ENCODE data around the gene FOXS1. TPM values are rescaled to one million over a fixed set of nuclear protein-coding genes. Genes with fewer than 3 reads are reported as not detected.

FOXS1 gene
- total and polyA plus RNA-seq, 10 of the 15 experiments (the other 5 are each of a cell fraction or from before 2014, with no cell fraction given), result not detected

- POLR2A ChIA-PET, result interaction anchor here (0.7 to 1.3 kb wide), 5 partner anchors 56 to 183 kb away, joined by 3 to 8 read pairs (median 3); partner anchors contain the start of gene PDRG1
- ATAC-seq, result no peak
- no peak for FAIRE-seq
These were observed 6.0 kb upstream of the FOXS1 start for GRCh38 chr20:31851240-31851955.

More at GRCh38 chr20:31851240-31851955, 6.0 kb upstream of the FOXS1 start:
- no peaks in the 10 kb centered on the region; the same call in 1 of the 2 replicates for H3K4me1 ChIP-seq (ENCODE audit: control insufficient read depth, insufficient read depth, low read length)
- H3K4me3 ChIP-seq, result no peak overlapping the region
- TF ChIP-seq, protein P1, sequence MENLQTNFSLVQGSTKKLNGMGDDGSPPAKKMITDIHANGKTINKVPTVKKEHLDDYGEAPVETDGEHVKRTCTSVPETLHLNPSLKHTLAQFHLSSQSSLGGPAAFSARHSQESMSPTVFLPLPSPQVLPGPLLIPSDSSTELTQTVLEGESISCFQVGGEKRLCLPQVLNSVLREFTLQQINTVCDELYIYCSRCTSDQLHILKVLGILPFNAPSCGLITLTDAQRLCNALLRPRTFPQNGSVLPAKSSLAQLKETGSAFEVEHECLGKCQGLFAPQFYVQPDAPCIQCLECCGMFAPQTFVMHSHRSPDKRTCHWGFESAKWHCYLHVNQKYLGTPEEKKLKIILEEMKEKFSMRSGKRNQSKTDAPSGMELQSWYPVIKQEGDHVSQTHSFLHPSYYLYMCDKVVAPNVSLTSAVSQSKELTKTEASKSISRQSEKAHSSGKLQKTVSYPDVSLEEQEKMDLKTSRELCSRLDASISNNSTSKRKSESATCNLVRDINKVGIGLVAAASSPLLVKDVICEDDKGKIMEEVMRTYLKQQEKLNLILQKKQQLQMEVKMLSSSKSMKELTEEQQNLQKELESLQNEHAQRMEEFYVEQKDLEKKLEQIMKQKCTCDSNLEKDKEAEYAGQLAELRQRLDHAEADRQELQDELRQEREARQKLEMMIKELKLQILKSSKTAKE (IDR thresholded peaks at IDR 0.05; ENCODE audit: low read depth, poor library complexity, severe bottlenecking), result no peak
- peak; percentile 27; the same call in 1 of the 2 replicates for TF ChIP-seq FOXK2 (IDR thresholded peaks at IDR 0.05)
- ChIA-PET SMC1A (ENCODE audit: uncharacterized antibody, unreplicated experiment) (interaction anchor here (0.6 to 7.9 kb wide), 7 partner anchors 11 to 240 kb away, joined by 3 to 181 read pairs (median 8); partner anchors contain the start of gene PDRG1), CTCF (interaction anchor here (0.7 to 13.1 kb wide), 20 partner anchors 12 to 292 kb away, joined by 3 to 307 read pairs (median 5); partner anchors contain the start of gene PDRG1), RAD21 (ENCODE audit: unreplicated experiment) (interaction anchor here (0.7 to 7.6 kb wide), 8 partner anchors 21 to 783 kb away, joined by 3 to 248 read pairs (median 3); partner anchors contain the start of gene PDRG1)
- 25% methylated on average over 11 of the region's 11 CpGs for WGBS (ENCODE audit: insufficient coverage, insufficient replicate concordance, low lambda C conversion rate, missing lambda C conversion rate)
- intact Hi-C loops (cut with micrococcal nuclease; ENCODE audit: unreplicated experiment), result no loop called here
- no peaks in the 10 kb centered on the region; the same call in 1 of the 2 replicates for H4K20me1 ChIP-seq (ENCODE audit: control insufficient read depth, insufficient read depth)
- H3K36me3 ChIP-seq (ENCODE audit: control insufficient read depth in 2 of 2, insufficient read depth in 2 of 2, low read length in 1 of 2), result no peaks in the 10 kb centered on the region
- in situ Hi-C loops (cut with MboI), result loop anchor here (10.0 kb wide), 1 partner anchor 243 kb away; no protein-coding TSS in a partner anchor
- H3K27ac ChIP-seq (ENCODE audit: control insufficient read depth, insufficient read depth), result no peak overlapping the region
- no peak overlapping the region for H3K9ac ChIP-seq (ENCODE audit: control insufficient read depth, insufficient read depth, low read length)
- no peak overlapping the region for H2AFZ ChIP-seq (ENCODE audit: control insufficient read depth, low read depth, low read length)
- no peak overlapping the region for H3K4me2 ChIP-seq (ENCODE audit: control insufficient read depth, insufficient read depth)
- no peaks in the 10 kb centered on the region; a peak in 2 of 4 replicates for H3K27me3 ChIP-seq (replicated peaks in 1 of 2; ENCODE audit: control insufficient read depth in 2 of 2, insufficient read depth in 2 of 2, low read length in 1 of 2)
- no peaks in the 10 kb centered on the region for H3K79me2 ChIP-seq (ENCODE audit: control insufficient read depth, insufficient read depth, low read length)
- no TSS peak for BruUV-seq (replicated peaks)
- no peaks in the 10 kb centered on the region for H3K9me3 ChIP-seq (replicated peaks; ENCODE audit: control insufficient read depth, insufficient read depth, low read length)
- no peak for DNase-seq (ENCODE audit: low read depth, low spot score)

Measured in GM12878 (cell line).